Measurements from ENCODE around the gene WBP1L.

Gene WBP1L

DNA sequence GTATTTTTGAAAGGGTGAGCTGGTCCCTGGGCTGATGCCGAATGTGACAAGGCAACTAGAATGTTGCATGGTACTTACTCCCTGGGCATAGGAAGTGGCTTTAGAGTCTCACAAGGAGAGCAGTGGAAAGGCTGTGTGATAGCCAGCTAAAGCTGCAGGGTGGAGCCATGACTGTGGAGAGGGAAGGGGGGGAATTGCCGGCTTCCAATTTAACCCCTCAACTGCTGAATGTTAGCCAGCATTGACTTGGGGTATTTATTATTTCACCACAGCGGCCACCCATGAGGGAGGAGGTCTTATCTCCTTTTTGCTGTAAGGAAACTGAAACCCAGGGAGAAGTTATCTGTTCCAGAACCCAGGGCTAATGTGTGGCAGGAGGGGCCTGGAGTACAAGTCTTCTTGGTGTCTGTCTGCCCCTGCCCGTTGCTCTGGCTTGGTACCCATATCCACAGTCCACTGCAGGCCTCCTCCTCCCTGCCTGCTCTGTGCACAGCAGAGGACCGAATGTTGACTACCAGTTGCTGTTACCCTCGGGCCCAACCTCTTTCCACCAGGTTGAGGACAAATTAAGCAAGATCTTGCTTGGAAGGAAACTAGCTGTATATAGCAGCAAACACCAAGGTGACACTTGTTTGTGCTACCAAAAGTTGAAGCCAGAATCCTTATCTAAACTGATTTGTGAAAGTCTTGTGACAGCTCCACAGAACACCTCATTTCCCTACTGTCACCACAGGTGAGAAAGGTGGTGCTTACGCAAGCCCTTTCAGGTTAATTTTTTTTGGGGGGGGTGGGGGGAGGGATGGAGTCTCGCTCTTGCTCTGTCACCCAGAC, 37.6 kb downstream of the WBP1L start:
- ChIA-PET CTCF (interaction anchor here (0.6 to 0.9 kb wide), 2 partner anchors 12 to 25 kb away, joined by 3 to 4 read pairs; no protein-coding TSS in a partner anchor), POLR2A (interaction anchor here (1.6 kb wide), 1 partner anchor 20 kb away, joined by 4 read pairs; no protein-coding TSS in a partner anchor)
- no peak overlapping the region for H3K4me3 ChIP-seq (ENCODE audit: low read depth, low read length)
- H3K4me1 ChIP-seq (ENCODE audit: control insufficient read depth, insufficient read depth, low read length), result peaks cover 10% of the 10 kb centered on the region
- no peaks in the 10 kb centered on the region for H3K9me3 ChIP-seq (ENCODE audit: control insufficient read depth, insufficient read depth, low read depth, low read length)
- H3K27ac ChIP-seq (ENCODE audit: extremely low read depth, low read depth, low read length), result no peak overlapping the region
- H3K36me3 ChIP-seq (ENCODE audit: control insufficient read depth in 2 of 2, insufficient read depth in 1 of 2, low read length in 2 of 2), result no peaks in the 10 kb centered on the region
- TF ChIP-seq ZNF701 (tag by site-specific recombination; IDR thresholded peaks at IDR 0.05), result 0 out of 2 replicates have a peak, but pooled peaks have one; percentile 59
- TF ChIP-seq ZNF175 (tag by site-specific recombination; IDR thresholded peaks at IDR 0.05), result no peak
- no peak for TF ChIP-seq ZBTB17 (tag by site-specific recombination; IDR thresholded peaks at IDR 0.05)
- TF ChIP-seq, protein P1, sequence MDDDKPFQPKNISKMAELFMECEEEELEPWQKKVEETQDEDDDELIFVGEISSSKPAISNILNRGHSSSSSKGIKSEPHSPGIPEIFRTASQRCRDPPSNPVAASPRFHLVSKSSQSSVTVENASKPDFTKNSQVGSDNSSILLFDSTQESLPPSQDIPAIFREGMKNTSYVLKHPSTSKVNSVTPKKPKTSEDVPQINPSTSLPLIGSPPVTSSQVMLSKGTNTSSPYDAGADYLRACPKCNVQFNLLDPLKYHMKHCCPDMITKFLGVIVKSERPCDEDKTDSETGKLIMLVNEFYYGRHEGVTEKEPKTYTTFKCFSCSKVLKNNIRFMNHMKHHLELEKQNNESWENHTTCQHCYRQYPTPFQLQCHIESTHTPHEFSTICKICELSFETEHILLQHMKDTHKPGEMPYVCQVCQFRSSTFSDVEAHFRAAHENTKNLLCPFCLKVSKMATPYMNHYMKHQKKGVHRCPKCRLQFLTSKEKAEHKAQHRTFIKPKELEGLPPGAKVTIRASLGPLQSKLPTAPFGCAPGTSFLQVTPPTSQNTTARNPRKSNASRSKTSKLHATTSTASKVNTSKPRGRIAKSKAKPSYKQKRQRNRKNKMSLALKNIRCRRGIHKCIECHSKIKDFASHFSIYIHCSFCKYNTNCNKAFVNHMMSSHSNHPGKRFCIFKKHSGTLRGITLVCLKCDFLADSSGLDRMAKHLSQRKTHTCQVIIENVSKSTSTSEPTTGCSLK (tag by site-specific recombination; IDR thresholded peaks at IDR 0.05), result no peak
- TF ChIP-seq WT1 (tag by site-specific recombination; IDR thresholded peaks at IDR 0.05), result no peak
- TF ChIP-seq, protein P2, sequence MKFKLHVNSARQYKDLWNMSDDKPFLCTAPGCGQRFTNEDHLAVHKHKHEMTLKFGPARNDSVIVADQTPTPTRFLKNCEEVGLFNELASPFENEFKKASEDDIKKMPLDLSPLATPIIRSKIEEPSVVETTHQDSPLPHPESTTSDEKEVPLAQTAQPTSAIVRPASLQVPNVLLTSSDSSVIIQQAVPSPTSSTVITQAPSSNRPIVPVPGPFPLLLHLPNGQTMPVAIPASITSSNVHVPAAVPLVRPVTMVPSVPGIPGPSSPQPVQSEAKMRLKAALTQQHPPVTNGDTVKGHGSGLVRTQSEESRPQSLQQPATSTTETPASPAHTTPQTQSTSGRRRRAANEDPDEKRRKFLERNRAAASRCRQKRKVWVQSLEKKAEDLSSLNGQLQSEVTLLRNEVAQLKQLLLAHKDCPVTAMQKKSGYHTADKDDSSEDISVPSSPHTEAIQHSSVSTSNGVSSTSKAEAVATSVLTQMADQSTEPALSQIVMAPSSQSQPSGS (tag by site-specific recombination; IDR thresholded peaks at IDR 0.05; ENCODE audit: low read depth), result no peak
- no peak for TF ChIP-seq ZNF274 (IDR thresholded peaks at IDR 0.05; ENCODE audit: low read length)
- no peak for TF ChIP-seq ZNF274 (tag by site-specific recombination; IDR thresholded peaks at IDR 0.05; ENCODE audit: borderline replicate concordance)
- TF ChIP-seq ZBTB7A (tag by site-specific recombination; IDR thresholded peaks at IDR 0.05; ENCODE audit: low read depth), result no peak
- no peak for TF ChIP-seq ZNF473 (tag by site-specific recombination; IDR thresholded peaks at IDR 0.05)
- TF ChIP-seq ZNF423 (tag by site-specific recombination; IDR thresholded peaks at IDR 0.05), result no peak
- TF ChIP-seq, protein P3, sequence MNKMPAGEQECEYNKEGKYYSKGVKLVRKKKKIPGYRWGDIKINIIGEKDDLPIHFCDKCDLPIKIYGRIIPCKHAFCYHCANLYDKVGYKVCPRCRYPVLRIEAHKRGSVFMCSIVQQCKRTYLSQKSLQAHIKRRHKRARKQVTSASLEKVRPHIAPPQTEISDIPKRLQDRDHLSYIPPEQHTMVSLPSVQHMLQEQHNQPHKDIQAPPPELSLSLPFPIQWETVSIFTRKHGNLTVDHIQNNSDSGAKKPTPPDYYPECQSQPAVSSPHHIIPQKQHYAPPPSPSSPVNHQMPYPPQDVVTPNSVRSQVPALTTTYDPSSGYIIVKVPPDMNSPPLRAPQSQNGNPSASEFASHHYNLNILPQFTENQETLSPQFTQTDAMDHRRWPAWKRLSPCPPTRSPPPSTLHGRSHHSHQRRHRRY (tag by site-specific recombination; IDR thresholded peaks at IDR 0.05), result no peak
- TF ChIP-seq, protein P4, sequence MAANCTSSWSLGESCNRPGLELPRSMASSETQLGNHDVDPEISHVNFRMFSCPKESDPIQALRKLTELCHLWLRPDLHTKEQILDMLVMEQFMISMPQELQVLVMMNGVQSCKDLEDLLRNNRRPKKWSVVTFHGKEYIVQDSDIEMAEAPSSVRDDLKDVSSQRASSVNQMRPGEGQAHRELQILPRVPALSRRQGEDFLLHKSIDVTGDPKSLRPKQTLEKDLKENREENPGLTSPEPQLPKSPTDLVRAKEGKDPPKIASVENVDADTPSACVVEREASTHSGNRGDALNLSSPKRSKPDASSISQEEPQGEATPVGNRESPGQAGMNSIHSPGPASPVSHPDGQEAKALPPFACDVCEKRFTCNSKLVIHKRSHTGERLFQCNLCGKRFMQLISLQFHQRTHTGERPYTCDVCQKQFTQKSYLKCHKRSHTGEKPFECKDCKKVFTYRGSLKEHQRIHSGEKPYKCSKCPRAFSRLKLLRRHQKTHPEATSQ (tag by site-specific recombination; IDR thresholded peaks at IDR 0.05), result no peak
- TF ChIP-seq ZFHX2 (tag by site-specific recombination; conservative IDR thresholded peaks at IDR 0.05), result no peak
- peak; percentile 62 for TF ChIP-seq ZNF335 (tag by site-specific recombination; conservative IDR thresholded peaks at IDR 0.05)
- no peak for TF ChIP-seq ZXDB (tag by site-specific recombination; IDR thresholded peaks at IDR 0.05)
- TF ChIP-seq ZNF677 (tag by site-specific recombination; IDR thresholded peaks at IDR 0.05), result 0 out of 2 replicates have a peak, but pooled peaks have one; percentile 19
- 0 out of 2 replicates have a peak, but pooled peaks have one; percentile 14 for TF ChIP-seq ZNF600 (tag by site-specific recombination; IDR thresholded peaks at IDR 0.05)
- no peak for TF ChIP-seq ZNF114 (tag by site-specific recombination; IDR thresholded peaks at IDR 0.05)
- TF ChIP-seq ZFP3 (tag by site-specific recombination; IDR thresholded peaks at IDR 0.05; ENCODE audit: low read depth), result no peak
- TF ChIP-seq, protein P5, sequence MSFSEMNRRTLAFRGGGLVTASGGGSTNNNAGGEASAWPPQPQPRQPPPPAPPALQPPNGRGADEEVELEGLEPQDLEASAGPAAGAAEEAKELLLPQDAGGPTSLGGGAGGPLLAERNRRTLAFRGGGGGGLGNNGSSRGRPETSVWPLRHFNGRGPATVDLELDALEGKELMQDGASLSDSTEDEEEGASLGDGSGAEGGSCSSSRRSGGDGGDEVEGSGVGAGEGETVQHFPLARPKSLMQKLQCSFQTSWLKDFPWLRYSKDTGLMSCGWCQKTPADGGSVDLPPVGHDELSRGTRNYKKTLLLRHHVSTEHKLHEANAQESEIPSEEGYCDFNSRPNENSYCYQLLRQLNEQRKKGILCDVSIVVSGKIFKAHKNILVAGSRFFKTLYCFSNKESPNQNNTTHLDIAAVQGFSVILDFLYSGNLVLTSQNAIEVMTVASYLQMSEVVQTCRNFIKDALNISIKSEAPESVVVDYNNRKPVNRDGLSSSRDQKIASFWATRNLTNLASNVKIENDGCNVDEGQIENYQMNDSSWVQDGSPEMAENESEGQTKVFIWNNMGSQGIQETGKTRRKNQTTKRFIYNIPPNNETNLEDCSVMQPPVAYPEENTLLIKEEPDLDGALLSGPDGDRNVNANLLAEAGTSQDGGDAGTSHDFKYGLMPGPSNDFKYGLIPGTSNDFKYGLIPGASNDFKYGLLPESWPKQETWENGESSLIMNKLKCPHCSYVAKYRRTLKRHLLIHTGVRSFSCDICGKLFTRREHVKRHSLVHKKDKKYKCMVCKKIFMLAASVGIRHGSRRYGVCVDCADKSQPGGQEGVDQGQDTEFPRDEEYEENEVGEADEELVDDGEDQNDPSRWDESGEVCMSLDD (tag by site-specific recombination; IDR thresholded peaks at IDR 0.05), result no peak
- TF ChIP-seq SETDB1 (IDR thresholded peaks at IDR 0.05; ENCODE audit: insufficient read length, low read length), result no peak
- no peak for TF ChIP-seq GFI1B (tag by site-specific recombination; IDR thresholded peaks at IDR 0.05)
- TF ChIP-seq ZNF629 (tag by site-specific recombination; IDR thresholded peaks at IDR 0.05), result no peak
- no peak for TF ChIP-seq ZNF202 (tag by site-specific recombination; IDR thresholded peaks at IDR 0.05; ENCODE audit: borderline replicate concordance)
- TF ChIP-seq ZNF785 (tag by site-specific recombination; IDR thresholded peaks at IDR 0.05), result no peak
- TF ChIP-seq SCRT2 (tag by site-specific recombination; IDR thresholded peaks at IDR 0.05), result peak; percentile 49; the same call in 1 of the 2 replicates
